Hypothalamus (tissue), 51 donors: ENCODE measurements around the gene ACTG1.
"Not testable (repeated sequence)": the region's sequence is repeated elsewhere in the genome, so short reads cannot be mapped to it uniquely, and the experiment has no call there.

Source experiments
- DNase-seq, 51 donors: peaks; one replicate each; lab custom pipeline; 2025; lab: John Stamatoyannopoulos, UW

Gene ACTG1

DNA sequence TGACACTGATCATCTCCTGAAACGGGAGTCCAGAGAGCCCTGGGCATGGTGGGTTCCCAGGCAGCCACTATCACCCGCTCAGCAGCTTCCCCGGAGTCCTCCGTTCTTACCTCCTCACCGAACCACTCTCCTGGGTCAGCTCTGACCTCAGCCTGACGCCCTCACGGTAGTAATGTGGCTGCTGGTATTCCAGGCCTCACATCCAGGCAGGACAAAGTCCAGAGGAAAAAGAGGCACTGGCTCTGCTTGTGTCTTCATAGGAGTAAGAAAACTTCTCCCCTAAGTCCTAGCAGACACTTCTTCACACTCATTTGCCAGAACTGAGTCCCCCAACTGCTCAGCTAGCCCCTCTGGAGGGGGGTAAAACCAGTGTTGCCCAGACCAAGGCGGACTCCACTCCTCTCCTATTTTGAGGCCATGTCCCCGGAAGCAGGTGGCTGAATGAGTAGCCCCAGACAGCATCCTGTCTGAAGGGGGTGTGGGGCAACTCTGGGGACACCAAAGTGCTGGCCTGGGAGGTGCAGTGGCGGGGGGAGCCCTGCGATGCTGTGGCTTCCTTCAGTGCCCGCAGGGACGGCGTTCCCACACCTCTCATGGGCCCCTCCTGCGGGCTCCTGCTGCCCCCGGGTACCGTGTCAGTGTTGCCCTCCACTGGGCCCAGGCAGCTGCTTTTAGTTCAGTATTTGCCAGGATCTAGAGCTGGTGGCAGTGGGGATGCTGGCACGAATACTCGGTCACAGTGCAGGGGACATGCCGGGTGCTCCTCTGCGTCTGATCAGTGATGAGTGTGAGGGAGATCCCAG is 20.9 kb upstream of the ACTG1 start:
- no peak for DNase-seq

DNA sequence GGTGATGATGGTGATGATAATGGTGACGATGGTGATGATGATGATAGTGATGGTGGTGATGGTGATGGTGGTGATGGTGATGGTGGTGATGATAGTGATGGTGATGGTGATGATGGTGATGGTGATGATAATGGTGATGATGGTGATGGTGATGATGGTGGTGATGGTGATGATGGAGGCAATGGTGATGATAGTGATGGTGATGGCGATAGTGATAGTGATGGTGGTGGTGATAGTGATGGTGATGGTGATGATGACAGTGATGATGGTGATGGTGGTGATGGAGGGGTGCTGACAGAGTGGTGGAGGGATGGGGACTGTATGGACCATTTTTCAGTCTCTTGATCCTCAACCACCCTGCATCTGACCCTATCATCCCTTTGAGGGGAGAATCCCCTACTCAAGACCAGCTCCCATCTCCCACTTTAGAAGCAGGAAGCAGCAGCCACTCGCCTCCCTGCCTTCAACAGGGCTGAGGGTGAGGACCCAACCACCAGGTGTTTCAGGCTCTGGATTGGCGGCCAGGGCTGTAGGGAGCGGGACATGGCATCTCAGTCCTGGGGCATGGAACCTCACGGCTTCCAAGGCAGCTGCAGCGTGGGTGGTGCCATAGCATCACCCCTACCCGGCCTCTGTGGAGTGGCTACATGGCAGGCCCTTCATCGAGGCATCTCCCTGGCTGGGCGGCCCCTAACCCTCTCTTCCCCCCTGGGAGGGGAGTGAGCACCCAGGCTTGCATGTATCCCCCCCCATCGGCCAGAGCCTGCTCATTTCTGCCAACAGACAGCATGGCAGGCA is 20.1 kb upstream of the ACTG1 start:
- no peak for DNase-seq

DNA sequence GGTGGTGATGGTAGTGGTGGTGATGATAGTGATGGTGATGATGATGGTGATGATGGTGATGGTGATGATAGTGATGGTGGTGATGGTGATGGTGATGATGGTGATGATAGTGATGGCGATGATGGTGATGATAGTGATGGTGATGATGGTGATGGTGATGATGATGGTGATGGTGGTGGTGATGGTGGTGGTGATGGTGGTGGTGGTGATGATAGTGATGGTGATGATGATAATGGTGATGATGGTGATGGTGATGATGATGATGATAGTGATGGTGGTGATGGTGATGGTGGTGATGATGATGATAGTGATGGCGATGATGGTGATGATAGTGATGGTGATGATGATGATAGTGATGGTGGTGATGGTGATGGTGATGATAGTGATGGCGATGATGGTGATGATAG is 19.4 kb upstream of the ACTG1 start:
- DNase-seq, result not testable (repeated sequence)

DNA sequence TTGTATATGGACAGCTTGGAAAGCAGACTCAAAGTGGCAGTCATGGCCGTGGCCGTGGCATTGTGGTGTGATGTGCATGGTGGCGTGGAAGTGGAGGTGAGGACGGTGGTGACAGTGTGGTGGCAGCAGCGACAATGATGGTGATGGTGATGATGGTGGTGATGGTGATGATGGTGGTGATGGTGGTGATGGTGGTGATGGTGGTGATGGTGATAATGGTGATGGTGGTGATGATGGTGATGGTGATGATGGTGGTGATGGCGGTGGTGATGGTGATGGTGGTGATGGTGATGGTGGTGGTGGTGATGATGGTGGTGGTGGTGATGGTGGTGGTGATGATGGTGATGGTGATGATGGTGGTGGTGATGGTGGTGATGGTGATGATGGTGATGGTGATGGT is 18.4 kb upstream of the ACTG1 start:
- not testable (repeated sequence) for DNase-seq

DNA sequence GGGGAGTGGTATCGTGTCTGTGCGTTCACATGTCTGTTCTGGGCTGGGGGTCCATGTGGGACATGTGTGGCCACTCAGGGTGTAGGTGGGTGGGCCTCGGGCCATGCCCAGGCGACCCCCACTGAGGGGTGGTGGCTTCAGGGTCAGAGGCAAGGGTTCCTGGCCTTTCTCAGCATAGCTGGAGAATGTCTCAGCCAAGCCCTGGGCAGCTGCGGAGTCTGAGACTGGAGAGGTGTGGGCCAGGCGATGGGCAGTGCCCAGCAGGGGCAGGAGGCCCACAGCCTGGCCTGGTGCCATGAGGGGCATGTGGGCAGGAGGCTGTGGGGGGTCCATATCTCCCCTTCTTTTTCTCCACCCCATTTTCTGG is 16.8 kb upstream of the ACTG1 start:
- no peak for DNase-seq

DNA sequence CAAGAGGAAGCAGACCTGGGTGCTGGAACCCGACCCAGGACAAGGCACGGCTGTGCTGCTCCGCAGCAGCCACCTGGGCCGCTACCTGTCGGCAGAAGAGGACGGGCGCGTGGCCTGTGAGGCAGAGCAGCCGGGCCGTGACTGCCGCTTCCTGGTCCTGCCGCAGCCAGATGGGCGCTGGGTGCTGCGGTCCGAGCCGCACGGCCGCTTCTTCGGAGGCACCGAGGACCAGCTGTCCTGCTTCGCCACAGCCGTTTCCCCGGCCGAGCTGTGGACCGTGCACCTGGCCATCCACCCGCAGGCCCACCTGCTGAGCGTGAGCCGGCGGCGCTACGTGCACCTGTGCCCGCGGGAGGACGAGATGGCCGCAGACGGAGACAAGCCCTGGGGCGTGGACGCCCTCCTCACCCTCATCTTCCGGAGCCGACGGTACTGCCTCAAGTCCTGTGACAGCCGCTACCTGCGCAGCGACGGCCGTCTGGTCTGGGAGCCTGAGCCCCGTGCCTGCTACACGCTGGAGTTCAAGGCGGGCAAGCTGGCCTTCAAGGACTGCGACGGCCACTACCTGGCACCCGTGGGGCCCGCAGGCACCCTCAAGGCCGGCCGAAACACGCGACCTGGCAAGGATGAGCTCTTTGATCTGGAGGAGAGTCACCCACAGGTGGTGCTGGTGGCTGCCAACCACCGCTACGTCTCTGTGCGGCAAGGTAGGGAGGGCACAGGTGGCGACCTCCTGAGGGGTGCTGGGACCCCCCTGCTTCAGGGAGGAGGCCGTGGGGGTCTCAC is 16.2 kb upstream of the ACTG1 start:
- DNase-seq, result no peak

DNA sequence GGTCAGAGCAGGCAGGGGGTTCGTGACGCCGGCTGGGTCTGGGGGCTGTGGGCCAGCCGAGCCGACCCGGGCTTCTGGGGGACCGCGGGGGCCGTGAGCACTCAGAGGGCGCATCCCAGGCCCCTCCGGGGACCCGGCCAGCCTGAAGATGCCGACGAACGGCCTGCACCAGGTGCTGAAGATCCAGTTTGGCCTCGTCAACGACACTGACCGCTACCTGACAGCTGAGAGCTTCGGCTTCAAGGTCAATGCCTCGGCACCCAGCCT is 15.7 kb upstream of the ACTG1 start:
- no peak for DNase-seq

DNA sequence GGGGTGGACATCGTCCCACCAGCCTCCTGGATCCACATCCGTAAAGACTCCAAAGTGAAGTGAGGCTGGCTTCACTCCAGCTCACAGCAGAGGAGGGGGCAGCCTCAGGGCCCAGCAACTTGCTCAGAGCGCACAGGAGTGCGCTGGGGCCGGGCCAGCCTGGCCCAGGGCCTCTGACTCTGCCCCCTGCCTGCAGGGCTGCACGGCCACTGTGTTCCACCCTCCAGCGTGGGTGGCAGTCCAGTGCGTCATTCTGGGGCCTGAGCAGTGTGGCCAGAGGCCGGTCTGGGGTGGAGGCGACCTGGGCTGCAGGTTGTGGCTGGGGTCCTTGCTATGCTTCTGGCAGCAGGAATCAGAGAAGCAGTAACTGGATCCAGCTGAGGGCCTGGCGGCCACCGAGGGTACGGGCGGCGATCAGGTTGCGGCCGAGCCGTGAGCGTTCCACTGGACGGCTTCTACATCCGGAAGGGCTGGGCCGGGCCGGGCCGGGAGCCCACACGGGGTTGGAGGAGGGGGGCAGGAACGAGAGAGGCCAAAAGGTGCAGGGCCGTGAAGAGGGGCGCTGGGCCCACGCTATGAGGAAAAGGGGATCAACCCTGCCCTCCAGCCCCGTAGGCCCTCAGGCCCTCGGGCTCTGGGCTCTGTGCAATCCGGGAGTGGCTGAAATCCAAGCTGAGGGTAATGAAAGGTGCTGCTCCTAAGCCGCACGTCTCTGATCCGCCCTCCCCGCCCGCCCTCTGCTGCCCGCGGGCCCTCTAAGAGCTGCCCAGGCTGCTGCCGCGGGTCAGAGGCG is 15.2 kb upstream of the ACTG1 start, which contains the start of gene FSCN2:
Gene FSCN2 (plus strand): TSS at position 787 of the 793 bp plus-strand sequence. CDS start 155 bp downstream, outside the sequence.
- no peak for DNase-seq

DNA sequence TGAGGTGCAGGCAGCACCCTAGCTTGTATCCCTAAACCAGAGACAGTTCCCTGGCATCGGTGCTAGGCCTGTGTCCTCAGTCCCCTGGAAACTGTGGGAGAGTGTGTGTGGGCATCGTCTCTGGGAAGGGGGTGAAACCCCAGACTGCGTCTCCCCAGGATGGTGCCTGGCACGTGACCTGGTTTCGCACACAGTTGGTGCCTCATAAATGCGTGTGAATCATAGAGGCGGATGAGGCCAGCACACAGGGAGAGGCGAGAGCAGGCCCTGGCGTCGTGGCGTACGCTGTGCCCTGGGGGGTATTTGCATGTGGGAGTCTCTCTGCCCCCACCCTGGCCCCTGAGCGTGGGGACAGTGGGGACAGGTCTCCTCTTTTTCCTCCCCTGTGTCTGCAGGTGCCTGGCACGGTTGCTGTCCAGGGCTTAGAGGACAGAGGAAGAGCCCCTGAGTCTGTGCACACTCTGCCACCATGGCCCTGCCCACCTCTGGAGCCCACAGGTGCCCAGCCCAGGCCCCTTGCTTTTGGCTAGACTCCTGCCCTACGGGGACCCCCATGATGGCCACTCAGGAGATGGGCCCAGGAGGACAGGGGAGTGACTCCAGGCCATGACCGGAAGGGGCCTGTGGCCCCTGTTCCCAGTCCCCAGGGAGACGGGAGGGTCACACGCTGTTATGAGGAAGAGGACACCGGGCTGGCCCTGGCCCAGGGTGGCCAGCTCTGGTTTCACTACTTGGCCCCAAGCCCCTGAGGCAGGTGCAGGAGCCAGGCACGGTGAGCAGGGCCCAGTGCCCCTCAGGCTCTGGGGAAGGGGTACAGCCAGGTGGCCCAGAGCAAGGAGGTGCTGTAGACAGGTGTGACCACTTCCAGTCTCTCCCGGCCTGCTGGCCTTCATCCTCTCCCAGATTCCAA is 14.3 kb upstream of the ACTG1 start:
- no peak for DNase-seq

DNA sequence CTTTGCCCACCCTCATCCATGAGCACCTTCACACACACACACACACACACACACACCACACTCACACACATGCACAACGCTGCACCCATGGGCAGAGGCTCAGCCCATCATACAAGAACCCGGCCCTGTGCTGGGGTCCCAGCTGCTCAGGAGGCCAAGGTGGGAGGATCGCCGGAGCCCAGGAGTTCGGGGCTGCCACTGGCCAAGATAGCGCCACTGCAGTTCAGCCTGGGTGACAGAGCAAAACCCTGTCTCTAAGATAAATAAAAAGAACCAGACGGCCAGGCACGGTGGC is 12.2 kb upstream of the ACTG1 start:
- DNase-seq, result no peak

DNA sequence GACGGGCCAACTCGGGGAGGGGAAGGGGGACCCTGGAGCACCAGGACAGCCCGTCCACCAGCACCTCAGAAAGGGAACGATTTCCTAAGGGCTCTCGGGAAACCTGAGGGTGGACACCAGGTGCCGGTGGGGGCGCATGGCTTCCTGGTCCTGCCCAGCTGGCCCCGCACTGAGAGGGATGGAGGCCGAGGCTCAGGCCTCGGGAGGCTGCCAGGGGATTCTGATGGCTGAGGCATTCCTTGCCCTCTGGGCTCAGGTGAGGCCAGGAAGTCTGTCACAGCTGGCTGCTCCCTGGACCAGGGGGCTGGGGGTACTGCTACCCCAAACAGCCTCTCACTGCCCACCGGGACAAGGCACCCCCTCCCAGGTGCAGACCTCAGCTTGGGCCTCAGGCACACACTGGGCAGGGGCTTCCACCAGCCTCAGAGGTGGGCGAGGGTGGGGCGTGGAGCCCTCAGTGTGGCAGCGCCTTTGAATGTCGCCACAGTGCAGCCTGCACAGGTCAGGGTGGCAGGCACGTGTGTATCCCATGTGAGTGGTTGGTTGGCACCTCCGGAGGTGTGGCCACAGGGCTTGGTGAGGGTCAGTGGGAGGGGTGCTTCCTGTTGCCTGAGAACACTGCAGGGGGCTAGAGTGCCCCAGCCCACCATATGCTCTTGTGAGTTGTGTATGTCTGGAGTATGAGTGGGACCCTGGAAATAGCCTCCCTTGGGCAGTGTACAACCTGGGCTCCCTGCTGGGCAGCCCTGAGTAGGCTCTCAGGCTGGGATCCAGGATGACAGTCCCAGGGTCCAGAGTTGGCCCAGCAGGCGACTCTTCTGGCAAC is 11.7 kb upstream of the ACTG1 start:
- DNase-seq, result no peak

DNA sequence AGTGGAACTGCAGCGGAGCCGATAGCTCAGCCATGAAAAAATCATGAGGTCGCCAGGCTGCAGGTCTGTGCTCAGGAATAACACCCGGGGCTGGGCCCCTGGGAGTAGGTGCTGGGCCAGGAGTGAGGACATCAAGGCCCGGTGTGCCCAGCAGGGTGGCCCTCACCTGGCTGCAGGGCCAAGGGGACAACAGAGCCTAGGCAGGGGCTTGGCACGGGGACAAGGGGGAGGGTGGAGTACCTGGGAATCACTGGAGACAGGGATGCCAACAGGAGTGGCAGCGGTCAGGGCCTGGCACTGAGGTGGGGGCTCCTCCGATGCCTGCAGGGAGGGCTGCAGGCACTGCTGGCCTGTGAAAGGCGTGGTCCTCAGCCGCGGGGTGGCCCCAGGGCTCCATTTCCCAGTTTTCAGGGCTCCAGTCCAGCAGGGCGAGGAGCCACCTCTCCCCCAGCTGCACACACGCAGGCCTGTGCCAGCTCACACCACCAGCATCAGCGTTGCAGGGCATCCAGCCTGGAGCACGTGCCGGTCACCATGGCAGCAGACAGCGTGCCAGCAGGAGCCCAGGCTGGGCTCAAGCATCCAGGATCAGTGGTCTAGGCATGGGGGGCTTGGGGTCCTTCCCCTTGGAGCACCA is 10.9 kb upstream of the ACTG1 start:
- peak in 41 of 51 donors; percentile 8 to 80 (median 45) for DNase-seq

DNA sequence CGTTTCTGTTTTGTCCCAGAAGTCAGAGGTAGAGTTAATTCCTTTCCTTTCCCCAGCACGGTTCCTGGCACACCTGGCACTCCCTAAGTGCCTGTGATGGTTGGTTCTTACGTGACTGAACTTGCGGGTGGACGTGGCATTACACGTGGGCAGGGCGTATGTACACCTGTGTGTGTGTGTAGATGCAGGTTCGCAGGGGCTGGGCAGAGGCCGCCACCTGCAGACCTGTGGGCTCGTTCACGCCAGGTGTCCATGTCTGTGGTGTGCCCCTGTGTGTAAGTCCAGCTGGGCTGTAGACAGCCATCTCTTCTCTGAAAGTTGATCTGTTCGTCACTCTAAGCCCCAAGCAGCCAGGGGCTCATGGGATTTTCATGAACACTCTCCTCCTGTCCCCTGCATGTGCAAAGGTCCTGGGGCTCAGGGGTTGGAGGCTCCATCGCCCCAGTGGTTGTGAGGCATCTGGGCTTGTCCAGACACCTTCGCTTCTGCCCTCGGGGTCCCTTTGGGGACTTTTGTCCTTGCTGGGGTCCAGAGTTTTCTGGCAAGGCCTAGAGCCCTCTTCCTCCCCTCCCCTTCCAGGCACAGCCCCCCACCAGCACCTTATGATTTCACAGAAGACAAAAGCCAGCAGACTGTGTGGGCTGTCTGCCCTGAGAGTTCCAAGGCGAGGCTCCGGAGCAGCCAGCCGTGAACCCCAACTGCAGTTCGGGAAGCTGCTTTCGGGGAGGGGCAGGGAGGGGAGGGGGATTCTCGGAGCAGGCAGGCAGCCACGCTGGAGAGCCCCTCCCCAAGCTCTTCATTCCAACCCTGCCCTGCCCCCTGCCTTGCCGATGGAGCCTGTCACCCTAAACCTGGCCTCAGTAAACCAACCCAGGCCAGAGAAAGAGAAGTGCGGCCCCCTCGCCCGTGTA is 10.1 kb upstream of the ACTG1 start:
- DNase-seq, result no peak

DNA sequence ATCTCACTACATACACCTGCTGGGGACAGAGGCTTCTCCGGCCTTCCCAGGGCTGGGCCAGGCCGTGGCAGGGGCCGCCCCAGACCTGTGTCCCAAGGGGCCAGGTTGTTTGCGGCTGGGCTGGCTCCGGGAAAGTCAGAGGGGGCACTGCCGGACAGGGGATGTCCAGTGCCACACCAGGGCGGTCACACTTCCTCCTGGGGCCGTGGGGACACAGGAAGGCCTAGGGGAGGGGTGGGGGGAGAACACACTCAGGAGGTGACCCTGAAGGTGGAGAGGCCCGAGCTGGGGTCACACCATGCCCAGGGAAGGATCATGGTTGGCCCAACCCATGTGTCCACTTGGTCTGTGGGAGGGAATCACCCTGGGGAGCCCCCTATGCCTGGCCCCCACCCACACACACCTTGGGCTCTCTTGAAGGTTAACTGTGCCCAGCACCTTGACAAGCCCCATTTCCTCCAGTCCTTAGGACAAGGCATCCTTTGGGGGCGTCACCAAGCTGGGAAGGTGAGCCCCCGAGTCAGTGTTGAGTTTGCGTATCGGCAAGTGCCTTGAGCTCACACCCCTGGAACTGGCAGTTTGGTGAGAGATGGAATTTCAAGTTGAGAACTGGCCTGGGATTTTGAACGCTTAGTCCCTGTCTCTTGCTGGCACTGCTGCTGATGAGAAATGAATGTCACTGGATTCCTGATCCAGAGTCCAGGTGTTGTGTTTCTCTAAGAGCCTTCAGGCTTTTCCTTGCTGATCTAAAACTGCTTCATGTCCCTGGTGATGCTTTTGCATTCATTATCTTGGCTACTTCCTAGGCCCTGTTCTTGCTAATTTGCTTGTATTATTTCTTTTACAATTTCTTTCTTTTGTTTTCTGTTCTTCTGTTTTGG is 7.7 kb upstream of the ACTG1 start:
- no peak for DNase-seq

DNA sequence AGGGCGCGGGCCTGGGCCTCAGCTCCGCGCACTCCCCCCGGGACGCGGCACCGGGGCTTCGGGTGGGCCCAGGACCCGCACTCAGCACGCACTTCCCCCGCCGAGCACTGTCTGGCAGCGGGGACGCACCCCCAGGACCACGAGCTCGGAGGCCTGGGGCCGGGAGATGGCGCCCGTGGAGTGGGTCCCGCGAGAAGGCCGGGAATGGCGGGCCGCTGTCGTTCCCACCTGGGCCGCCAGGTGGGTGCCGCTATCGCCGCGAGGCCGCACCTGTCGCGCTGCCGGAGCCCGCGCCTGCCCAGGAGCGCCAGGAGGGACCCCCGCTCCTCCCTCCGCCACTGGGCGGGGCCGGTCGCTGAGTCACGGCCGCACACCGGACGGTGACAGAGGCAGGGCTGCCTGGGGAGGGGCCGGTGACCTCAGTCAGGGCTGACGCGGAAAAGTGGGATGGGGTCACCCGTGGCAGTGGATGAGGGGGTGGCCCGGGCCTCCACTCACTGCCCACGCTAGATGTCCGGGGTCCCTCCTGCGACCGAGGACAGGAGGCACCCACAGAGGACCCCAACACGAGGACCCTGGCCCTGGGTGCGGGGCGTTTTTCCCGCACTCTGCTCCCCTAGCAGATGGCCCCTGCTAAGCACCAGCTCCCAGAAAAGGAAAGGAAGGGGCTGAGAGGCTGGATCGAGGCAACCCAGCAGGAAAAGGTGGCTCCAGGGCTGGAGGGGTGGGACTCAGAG is 6.9 kb upstream of the ACTG1 start:
- DNase-seq, result no peak
